Activated T-cell treated with anti-CD3 and anti-CD28 coated beads, Interleukin-2, amount 50 U/mL, for 72 hours (primary cell): ENCODE results near the gene ST8SIA1. TPM values are rescaled to one million over a fixed set of nuclear protein-coding genes. Genes with fewer than 3 reads are reported as not detected.

Experiments
- ATAC-seq, 2 donors: fragments of 150-1000 bp; cut with Tn5 transposase; replicated peaks in 1 of 2; 2 replicates each; pipeline ENCODE4 v1.10.0; 2021; ENCODE audit warnings: moderate library complexity in 2 of 2, mild to moderate bottlenecking in 1 of 2
- DNase-seq, 2 donors: peaks; one replicate each; pipeline ENCODE4 v3.0.0; 2021 to 2022; ENCODE audit warnings: mixed read lengths in 1 of 2
- H3K27ac Mint-ChIP-seq: one replicate; pipeline ENCODE4 v1.8.0; 2022; ENCODE audit warnings: mild to moderate bottlenecking, moderate library complexity, mixed read lengths
- H3K27me3 Mint-ChIP-seq: one replicate; pipeline ENCODE4 v1.8.0; 2022; ENCODE audit warnings: low read depth, mixed read lengths
- H3K36me3 Mint-ChIP-seq, 2 donors: one replicate each; pipeline ENCODE4 v1.8.0; 2022; ENCODE audit warnings: mixed read lengths in 2 of 2, mild to moderate bottlenecking in 1 of 2; ENCODE audit not compliant: insufficient read depth in 2 of 2
- H3K4me1 Mint-ChIP-seq: one replicate; pipeline ENCODE4 v1.8.0; 2022; ENCODE audit warnings: low read depth, mixed read lengths
- H3K4me3 Mint-ChIP-seq, 2 donors: one replicate each; pipeline ENCODE4 v1.8.0; 2022; ENCODE audit warnings: mild to moderate bottlenecking in 2 of 2, mixed read lengths in 2 of 2, moderate library complexity in 2 of 2
- H3K9me3 Mint-ChIP-seq, 2 donors: one replicate each; pipeline ENCODE4 v1.8.0; 2022; ENCODE audit warnings: mixed read lengths in 2 of 2
- total RNA-seq, 2 donors: library from RNA; stranded (reverse); gene quantifications; one replicate each; pipeline ENCODE4 v1.2.3, GENCODE V29; 2022

The ST8SIA1 gene
- total RNA-seq, 2 donors from 2014 or later: 2.9 to 8.7 TPM

GRCh38 chr12:22287776-22288621 lies 46.5 kb downstream of the ST8SIA1 start:
- Mint-ChIP-seq H3K36me3 (no peaks in the 10 kb centered on the region), H3K9me3 (peaks cover 0 to 2% of the 10 kb centered on the region in 2 donors), H3K27me3 (peaks cover 7% of the 10 kb centered on the region), H3K4me1 (peaks cover 26% of the 10 kb centered on the region), H3K27ac (peak overlapping the region; percentile 47), H3K4me3 (peak overlapping the region; percentile 59 to 74)
- peak; percentile 80 to 85 for ATAC-seq
- peak; percentile 18 to 40 for DNase-seq

- Mint-ChIP-seq H3K27ac (peak overlapping the region; percentile 47), H3K36me3 (no peaks in the 10 kb centered on the region), H3K4me3 (peak overlapping the region in 1 of 2 donors; percentile 74), H3K27me3 (peaks cover 7% of the 10 kb centered on the region), H3K9me3 (no peaks in the 10 kb centered on the region), H3K4me1 (peaks cover 26% of the 10 kb centered on the region)
- ATAC-seq (peak in 1 of 2 donors; percentile 42), DNase-seq (no peak)
These were observed 47.4 kb downstream of the ST8SIA1 start for GRCh38 chr12:22287101-22287500.

DNA sequence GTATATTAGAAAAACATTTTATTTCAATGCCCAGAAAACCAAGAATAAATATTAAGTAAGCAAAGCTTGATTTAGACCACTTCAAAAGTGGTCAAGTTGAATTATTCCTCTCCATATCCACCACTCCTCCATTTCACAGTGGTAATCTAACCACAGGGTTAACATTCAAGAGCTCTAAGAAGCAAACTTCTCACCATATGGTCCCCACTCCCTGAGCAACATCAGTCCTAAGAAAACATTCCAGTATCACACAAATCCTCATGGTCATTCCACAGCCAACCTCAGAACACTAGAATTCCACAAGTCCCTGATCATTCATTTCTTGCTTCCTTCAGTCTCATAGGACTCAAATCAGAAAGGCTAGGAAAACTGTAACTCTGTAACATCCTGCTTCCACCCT lies 47.9 kb downstream of the ST8SIA1 start:
- peak overlapping the region; percentile 47 for H3K27ac Mint-ChIP-seq
- H3K36me3 Mint-ChIP-seq: no peaks in the 10 kb centered on the region
- peaks cover 7% of the 10 kb centered on the region for H3K27me3 Mint-ChIP-seq
- no peaks in the 10 kb centered on the region for H3K9me3 Mint-ChIP-seq
- H3K4me1 Mint-ChIP-seq: peaks cover 26% of the 10 kb centered on the region
- peak overlapping the region in 1 of 2 donors; percentile 74 for H3K4me3 Mint-ChIP-seq
- ATAC-seq: no peak
- no peak for DNase-seq

- H3K36me3 Mint-ChIP-seq: no peaks in the 10 kb centered on the region
- DNase-seq (no peak), ATAC-seq (no peak)
- no peaks in the 10 kb centered on the region for H3K9me3 Mint-ChIP-seq
- peak overlapping the region; percentile 13 for H3K27ac Mint-ChIP-seq
- H3K4me3 Mint-ChIP-seq: no peak overlapping the region
- H3K4me1 Mint-ChIP-seq: peaks cover 26% of the 10 kb centered on the region
- peaks cover 7% of the 10 kb centered on the region for H3K27me3 Mint-ChIP-seq
These were observed 48.7 kb downstream of the ST8SIA1 start for GRCh38 chr12:22285846-22286245.

GRCh38 chr12:22284871-22285270 lies 49.6 kb downstream of the ST8SIA1 start:
- ATAC-seq: no peak
- H3K4me3 Mint-ChIP-seq: no peak overlapping the region

DNA sequence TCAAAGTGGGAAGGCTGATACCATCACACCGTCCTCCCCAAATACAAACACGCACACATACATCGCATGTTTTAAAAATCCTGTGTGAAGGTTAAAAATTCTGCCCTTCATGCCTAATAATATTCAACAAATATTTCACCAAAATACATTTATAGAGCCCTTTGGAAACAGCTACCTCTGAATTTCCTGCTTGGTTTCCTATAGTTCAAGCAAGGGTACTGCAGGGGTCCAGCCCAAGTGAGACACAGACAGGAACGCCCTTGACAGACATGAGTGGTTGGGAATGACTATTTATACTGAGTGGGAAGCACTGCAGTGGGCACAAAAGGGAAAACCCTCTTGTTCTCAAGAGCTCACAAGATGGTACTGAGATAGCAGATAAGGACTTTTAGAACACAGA lies 51.0 kb downstream of the ST8SIA1 start:
- no peak for ATAC-seq
- no peak for DNase-seq
- Mint-ChIP-seq H3K27ac (no peak overlapping the region), H3K36me3 (no peaks in the 10 kb centered on the region), H3K4me1 (peaks cover 21% of the 10 kb centered on the region), H3K27me3 (peaks cover 7% of the 10 kb centered on the region), H3K9me3 (no peaks in the 10 kb centered on the region), H3K4me3 (no peak overlapping the region)

More at GRCh38 chr12:22284871-22285270, 49.6 kb downstream of the ST8SIA1 start:
- Mint-ChIP-seq H3K9me3 (no peaks in the 10 kb centered on the region), H3K4me1 (peaks cover 26% of the 10 kb centered on the region), H3K27me3 (peaks cover 7% of the 10 kb centered on the region), H3K27ac (no peak overlapping the region), H3K36me3 (no peaks in the 10 kb centered on the region)
- no peak for DNase-seq

DNA sequence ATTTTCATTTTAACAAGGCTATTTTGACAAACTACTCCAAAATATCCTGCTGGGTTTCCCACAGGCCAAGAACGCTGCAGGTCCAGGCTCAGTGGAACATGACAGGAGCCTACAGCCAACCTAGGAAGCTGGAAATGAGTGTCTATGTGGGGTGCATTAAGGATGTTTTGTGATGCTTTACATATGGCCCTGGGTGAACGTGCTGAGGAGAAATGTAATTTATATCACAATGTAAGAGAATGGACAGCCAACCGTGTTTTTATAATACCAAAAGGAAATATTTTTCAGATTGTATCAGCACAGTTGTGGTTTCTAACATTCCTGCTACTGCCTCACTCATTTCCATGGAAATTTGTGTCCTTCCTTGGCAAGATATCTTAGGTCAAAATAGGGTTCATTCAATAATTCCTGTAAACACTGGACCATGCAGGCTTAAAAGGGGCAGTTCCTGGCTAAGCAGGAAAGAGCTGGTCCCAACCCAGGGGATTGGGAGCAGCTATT lies 51.5 kb downstream of the ST8SIA1 start:
- H3K4me1 Mint-ChIP-seq: peaks cover 16% of the 10 kb centered on the region
- no peak for DNase-seq
- H3K27ac Mint-ChIP-seq: no peak overlapping the region
- H3K4me3 Mint-ChIP-seq: no peak overlapping the region
- H3K9me3 Mint-ChIP-seq: no peaks in the 10 kb centered on the region
- ATAC-seq: no peak
- peaks cover 7% of the 10 kb centered on the region for H3K27me3 Mint-ChIP-seq
- no peaks in the 10 kb centered on the region for H3K36me3 Mint-ChIP-seq

GRCh38 chr12:22282283-22282682 lies 52.2 kb downstream of the ST8SIA1 start:
- H3K36me3 Mint-ChIP-seq: no peaks in the 10 kb centered on the region
- peaks cover 7% of the 10 kb centered on the region for H3K27me3 Mint-ChIP-seq
- peaks cover 8% of the 10 kb centered on the region for H3K4me1 Mint-ChIP-seq
- ATAC-seq (no peak), DNase-seq (no peak)
- H3K9me3 Mint-ChIP-seq: no peaks in the 10 kb centered on the region
- H3K27ac Mint-ChIP-seq: no peak overlapping the region
- H3K4me3 Mint-ChIP-seq: no peak overlapping the region

DNA sequence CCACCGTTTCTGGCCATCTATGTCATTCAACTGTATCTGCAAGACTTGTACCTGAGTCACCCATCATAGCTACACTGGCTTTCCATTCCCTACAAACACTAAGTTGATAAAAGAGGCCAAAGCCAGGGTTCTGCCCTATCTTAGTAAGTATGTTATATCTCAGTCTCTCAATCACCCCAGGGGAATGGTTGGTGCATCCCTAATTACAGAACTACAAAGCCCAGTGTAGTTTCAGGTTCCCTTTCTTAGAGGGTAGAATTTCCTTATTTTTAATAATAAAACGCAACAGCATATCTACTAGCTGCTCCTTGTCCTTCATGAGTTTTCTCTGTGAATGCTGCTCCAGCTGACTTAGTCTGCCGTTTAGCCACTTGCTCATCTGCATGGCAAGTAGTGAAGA lies 57.6 kb downstream of the ST8SIA1 start:
- Mint-ChIP-seq H3K27ac (peak overlapping the region; percentile 27), H3K9me3 (no peaks in the 10 kb centered on the region), H3K36me3 (no peaks in the 10 kb centered on the region), H3K27me3 (no peaks in the 10 kb centered on the region), H3K4me3 (no peak overlapping the region), H3K4me1 (no peaks in the 10 kb centered on the region)
- ATAC-seq: no peak
- DNase-seq: no peak

- ATAC-seq (no peak), DNase-seq (no peak)
- no peaks in the 10 kb centered on the region for H3K27me3 Mint-ChIP-seq
- no peak overlapping the region for H3K4me3 Mint-ChIP-seq
- no peaks in the 10 kb centered on the region for H3K4me1 Mint-ChIP-seq
- no peaks in the 10 kb centered on the region for H3K36me3 Mint-ChIP-seq
- no peak overlapping the region for H3K27ac Mint-ChIP-seq
- no peaks in the 10 kb centered on the region for H3K9me3 Mint-ChIP-seq
These were observed 58.2 kb downstream of the ST8SIA1 start for GRCh38 chr12:22276313-22276712.

DNA sequence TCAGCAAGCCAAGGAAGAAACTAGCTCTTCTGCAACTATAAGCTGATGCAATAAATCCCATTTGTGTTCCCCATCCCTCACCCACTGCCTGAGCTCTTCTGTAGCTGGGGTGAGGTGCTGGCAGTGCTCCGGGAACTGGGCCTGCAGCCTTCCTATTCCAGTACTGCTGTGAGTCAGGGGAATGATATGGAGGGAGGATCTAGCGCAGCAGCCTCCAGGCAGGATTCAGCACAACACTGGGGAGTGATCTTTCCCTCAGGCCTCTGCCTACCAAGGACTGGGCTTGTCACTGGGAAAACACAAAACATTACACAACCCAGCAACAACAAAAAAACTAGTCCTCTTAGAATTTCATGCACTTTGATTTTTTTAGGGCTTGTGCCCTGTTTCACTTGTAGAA lies 58.7 kb downstream of the ST8SIA1 start:
- no peak overlapping the region for H3K27ac Mint-ChIP-seq
- H3K36me3 Mint-ChIP-seq: no peaks in the 10 kb centered on the region
- ATAC-seq: no peak
- no peak for DNase-seq
- no peaks in the 10 kb centered on the region for H3K4me1 Mint-ChIP-seq
- H3K9me3 Mint-ChIP-seq: no peaks in the 10 kb centered on the region
- H3K27me3 Mint-ChIP-seq: no peaks in the 10 kb centered on the region
- no peak overlapping the region for H3K4me3 Mint-ChIP-seq

- Mint-ChIP-seq H3K36me3 (no peaks in the 10 kb centered on the region), H3K27ac (no peak overlapping the region), H3K4me1 (peaks cover 8% of the 10 kb centered on the region), H3K9me3 (peaks cover 0 to 1% of the 10 kb centered on the region in 2 donors), H3K4me3 (no peak overlapping the region), H3K27me3 (no peaks in the 10 kb centered on the region)
- no peak for DNase-seq
- no peak for ATAC-seq
These were observed 62.0 kb downstream of the ST8SIA1 start for GRCh38 chr12:22272335-22273151.

GRCh38 chr12:22271023-22271422 lies 63.5 kb downstream of the ST8SIA1 start:
- ATAC-seq (no peak), DNase-seq (no peak)
- Mint-ChIP-seq H3K9me3 (peaks cover 0 to 1% of the 10 kb centered on the region in 2 donors), H3K27me3 (no peaks in the 10 kb centered on the region), H3K4me1 (peaks cover 8% of the 10 kb centered on the region), H3K27ac (no peak overlapping the region), H3K4me3 (no peak overlapping the region), H3K36me3 (no peaks in the 10 kb centered on the region)
